ENCODE measurements around the gene HDAC8. TPM values are rescaled to one million over a fixed set of nuclear protein-coding genes. Genes with fewer than 3 reads are reported as not detected.
"Not testable (repeated sequence)": the region's sequence is repeated elsewhere in the genome, so short reads cannot be mapped to it uniquely, and the experiment has no call there.

HDAC8 gene
- total RNA-seq, 2 donors from 2014 or later, result 12.0 to 13.0 TPM

DNA sequence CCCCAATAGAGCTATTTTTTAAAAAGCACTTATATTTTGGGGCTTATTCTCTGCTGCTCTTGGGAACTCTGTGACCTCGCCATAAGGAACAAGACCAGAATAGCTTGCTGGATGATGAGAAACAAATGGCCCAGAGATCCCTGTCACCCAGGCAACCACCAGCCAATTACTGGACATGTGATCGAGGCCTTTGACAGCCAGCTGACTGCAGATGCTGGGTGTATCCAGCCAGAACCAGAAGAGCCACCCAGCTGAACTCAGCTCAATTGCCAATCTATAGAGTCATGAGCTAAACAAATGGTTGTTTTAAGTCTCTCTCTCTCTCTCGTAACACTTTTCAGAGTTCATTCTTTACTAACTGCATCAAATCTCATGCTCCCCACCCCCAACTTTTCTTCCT is 242.5 kb downstream of the HDAC8 start:
- TF ChIP-seq, protein P1, sequence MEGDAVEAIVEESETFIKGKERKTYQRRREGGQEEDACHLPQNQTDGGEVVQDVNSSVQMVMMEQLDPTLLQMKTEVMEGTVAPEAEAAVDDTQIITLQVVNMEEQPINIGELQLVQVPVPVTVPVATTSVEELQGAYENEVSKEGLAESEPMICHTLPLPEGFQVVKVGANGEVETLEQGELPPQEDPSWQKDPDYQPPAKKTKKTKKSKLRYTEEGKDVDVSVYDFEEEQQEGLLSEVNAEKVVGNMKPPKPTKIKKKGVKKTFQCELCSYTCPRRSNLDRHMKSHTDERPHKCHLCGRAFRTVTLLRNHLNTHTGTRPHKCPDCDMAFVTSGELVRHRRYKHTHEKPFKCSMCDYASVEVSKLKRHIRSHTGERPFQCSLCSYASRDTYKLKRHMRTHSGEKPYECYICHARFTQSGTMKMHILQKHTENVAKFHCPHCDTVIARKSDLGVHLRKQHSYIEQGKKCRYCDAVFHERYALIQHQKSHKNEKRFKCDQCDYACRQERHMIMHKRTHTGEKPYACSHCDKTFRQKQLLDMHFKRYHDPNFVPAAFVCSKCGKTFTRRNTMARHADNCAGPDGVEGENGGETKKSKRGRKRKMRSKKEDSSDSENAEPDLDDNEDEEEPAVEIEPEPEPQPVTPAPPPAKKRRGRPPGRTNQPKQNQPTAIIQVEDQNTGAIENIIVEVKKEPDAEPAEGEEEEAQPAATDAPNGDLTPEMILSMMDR (IDR thresholded peaks at IDR 0.05), result no peak
- H3K4me1 ChIP-seq, result no peaks in the 10 kb centered on the region

GRCh38 chrX:72326605-72327300 is 245.9 kb downstream of the HDAC8 start:
- no peak overlapping the region for H3K4me3 ChIP-seq
- peaks cover 0 to 5% of the 10 kb centered on the region in 2 donors for H3K9me3 ChIP-seq
- H3K27me3 ChIP-seq, result no peaks in the 10 kb centered on the region
- no peaks in the 10 kb centered on the region for H3K4me1 ChIP-seq
- H3K36me3 ChIP-seq, result no peaks in the 10 kb centered on the region
- no peak overlapping the region for H3K27ac ChIP-seq
- DNase-seq (ENCODE audit: low spot score), result no peak
- TF ChIP-seq, protein P1 (IDR thresholded peaks at IDR 0.05), result no peak

More for the DNA sequence above, 242.5 kb downstream of the HDAC8 start:
- H3K27ac ChIP-seq, result no peak overlapping the region
- H3K36me3 ChIP-seq, result no peaks in the 10 kb centered on the region
- peaks cover 0 to 5% of the 10 kb centered on the region in 2 donors for H3K9me3 ChIP-seq
- DNase-seq (ENCODE audit: low spot score), result no peak
- H3K27me3 ChIP-seq, result no peaks in the 10 kb centered on the region
- no peak overlapping the region for H3K4me3 ChIP-seq

- H3K9me3 ChIP-seq, H3K4me3 ChIP-seq: not testable (repeated sequence)
These were observed 253.0 kb downstream of the HDAC8 start for GRCh38 chrX:72319651-72320050.

GRCh38 chrX:72317139-72317538 is 255.5 kb downstream of the HDAC8 start:
- Histone ChIP-seq H3K36me3 (no peaks in the 10 kb centered on the region), H3K4me1 (no peaks in the 10 kb centered on the region), H3K27ac (no peak overlapping the region), H3K9me3 (no peaks in the 10 kb centered on the region), H3K4me3 (no peak overlapping the region), H3K27me3 (no peaks in the 10 kb centered on the region)
- DNase-seq (ENCODE audit: low spot score), result no peak
- TF ChIP-seq, protein P1 (IDR thresholded peaks at IDR 0.05), result no peak

More at GRCh38 chrX:72319651-72320050, 253.0 kb downstream of the HDAC8 start:
- not testable (repeated sequence) for H3K4me1 ChIP-seq; H3K27ac ChIP-seq; H3K36me3 ChIP-seq; DNase-seq (ENCODE audit: low spot score); H3K27me3 ChIP-seq

- no peaks in the 10 kb centered on the region for H3K27me3 ChIP-seq
- TF ChIP-seq, protein P1 (IDR thresholded peaks at IDR 0.05), result no peak
- no peaks in the 10 kb centered on the region for H3K36me3 ChIP-seq
- no peaks in the 10 kb centered on the region for H3K4me1 ChIP-seq
- no peak for DNase-seq (ENCODE audit: low spot score)
- no peak overlapping the region for H3K4me3 ChIP-seq
- H3K9me3 ChIP-seq, result no peaks in the 10 kb centered on the region
- H3K27ac ChIP-seq, result no peak overlapping the region
These were observed 256.1 kb downstream of the HDAC8 start for GRCh38 chrX:72316408-72317110.

DNA sequence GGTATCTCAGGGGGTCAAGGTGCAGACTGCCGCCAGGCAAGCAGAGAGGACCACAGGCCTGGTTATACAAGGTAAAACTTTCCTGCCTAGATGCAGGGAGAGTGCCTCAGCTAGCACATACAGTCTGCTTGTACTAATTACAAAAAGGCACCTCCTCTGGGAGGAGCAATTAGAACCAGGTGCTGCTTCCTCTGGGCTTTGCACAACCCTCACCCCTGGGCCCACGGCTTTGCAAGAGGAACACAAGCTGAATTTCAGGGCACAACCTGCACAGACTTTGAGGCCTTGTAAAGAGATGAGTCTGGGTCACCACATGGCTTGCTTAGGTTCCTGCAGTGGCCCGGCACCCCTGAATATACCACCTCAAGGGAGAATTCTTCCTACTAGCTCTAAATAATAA is 257.8 kb downstream of the HDAC8 start:
- DNase-seq (ENCODE audit: low spot score), result no peak
- TF ChIP-seq, protein P1 (IDR thresholded peaks at IDR 0.05), result no peak
- Histone ChIP-seq H3K9me3 (no peaks in the 10 kb centered on the region), H3K36me3 (no peaks in the 10 kb centered on the region), H3K27ac (no peak overlapping the region), H3K4me1 (no peaks in the 10 kb centered on the region), H3K4me3 (no peak overlapping the region), H3K27me3 (no peaks in the 10 kb centered on the region)

All from right atrium auricular region (tissue), 2 donors.